CD4-positive, alpha-beta T cell treated with Interleukin-6 for 4 hours (primary cell): ENCODE data around the gene COL5A2.

ENCODE experiments used
- DNase-seq: peaks from one replicate; pipeline ENCODE4 v3.0.0-alpha.2; 2020; ENCODE audit warnings: mixed read lengths

The COL5A2 gene

GRCh38 chr2:189092936-189093335, 86.6 kb downstream of the COL5A2 start:
- DNase-seq, result no peak

- DNase-seq, result no peak
These were observed 88.3 kb downstream of the COL5A2 start for GRCh38 chr2:189091253-189091652.

GRCh38 chr2:189088591-189089205, 90.9 kb downstream of the COL5A2 start:
- no peak for DNase-seq

DNA sequence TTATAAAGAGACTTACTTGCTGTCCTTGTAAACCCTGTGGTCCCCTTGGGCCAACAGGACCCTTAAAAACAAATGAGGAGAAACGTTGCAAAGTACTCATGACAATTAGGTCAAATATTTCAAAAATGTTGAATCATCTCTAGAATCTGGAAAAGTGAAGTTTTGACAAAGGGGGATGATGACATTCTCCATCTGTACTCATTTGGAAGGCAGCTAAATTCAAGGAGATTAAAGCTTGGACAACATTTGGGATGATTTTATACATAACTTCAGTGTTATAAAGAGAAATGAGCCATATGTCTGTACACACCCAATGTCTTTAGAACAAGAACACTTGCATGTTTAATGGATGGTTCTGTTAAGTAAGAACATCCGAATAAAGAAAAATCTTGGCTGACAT, 92.9 kb downstream of the COL5A2 start:
- DNase-seq, result no peak

GRCh38 chr2:189086250-189086649, 93.3 kb downstream of the COL5A2 start:
- DNase-seq, result no peak

- no peak for DNase-seq
These were observed 96.0 kb downstream of the COL5A2 start for GRCh38 chr2:189083606-189084005.

DNA sequence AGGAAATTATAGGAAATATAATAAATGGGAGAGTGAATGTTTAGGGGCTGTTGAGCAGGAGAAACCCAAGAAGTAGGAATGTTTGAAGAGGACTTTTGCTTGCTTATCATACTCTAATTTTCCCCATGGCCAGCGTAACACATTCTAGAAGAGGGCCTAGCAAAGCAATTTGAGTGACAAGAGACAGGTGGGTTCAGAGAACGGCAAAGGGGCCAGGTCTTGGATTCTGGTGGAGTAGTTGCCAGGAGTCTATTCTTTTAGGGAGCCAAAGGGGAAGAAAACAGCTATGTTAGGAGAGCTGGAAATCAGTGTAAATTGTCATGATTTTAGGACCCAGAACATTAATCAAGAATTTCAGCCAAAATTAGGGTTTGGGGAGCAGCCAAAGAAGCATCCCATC, 96.5 kb downstream of the COL5A2 start:
- no peak for DNase-seq

DNA sequence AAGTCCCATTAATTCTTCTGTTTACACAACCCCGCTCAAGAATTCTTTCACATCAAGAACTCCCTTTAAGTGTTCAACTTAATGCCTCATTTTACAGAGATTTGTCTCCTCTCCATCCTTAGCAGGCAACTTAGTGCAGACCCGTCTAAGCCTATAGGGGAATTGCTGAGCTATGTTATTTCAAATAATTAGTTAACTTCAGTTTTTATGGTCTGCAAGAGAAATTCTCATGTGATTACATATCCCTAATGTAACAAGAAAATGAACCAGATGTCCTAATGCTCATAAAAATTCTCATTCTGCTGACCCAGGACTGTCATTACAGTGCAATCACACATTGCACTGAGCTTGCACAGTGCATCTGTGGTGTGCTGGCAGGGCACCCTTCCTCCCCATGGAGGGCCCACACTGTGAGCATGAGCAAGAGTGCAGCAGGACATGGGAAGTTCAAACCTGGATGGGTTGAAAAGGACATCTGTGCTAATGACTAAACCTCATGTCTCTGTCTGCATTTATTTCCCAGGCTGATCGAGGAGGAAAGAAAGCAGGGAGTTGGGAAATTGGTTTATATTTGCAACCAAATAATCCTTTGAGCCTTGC, 97.1 kb downstream of the COL5A2 start:
- DNase-seq, result no peak

DNA sequence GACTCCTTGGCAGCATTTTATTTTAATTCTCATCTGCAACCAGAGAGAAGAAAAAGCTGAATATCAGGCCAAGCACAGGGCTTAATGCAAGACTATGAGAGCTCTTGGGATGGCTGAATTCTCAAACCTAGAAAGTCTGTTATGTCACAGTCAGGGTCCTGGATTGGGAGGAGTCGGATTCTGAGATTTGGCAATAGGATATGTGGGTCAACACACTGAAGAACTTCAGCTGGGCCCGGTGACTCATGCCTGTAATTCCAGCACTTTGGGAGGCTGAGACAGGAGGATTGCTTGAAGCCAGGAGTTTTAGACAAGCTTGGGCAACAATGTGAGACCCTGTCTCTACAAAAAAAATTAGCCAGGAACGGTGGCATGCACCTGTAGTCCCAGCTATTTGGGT, 103.0 kb downstream of the COL5A2 start:
- no peak for DNase-seq

GRCh38 chr2:189076120-189076519, 103.4 kb downstream of the COL5A2 start:
- no peak for DNase-seq

DNA sequence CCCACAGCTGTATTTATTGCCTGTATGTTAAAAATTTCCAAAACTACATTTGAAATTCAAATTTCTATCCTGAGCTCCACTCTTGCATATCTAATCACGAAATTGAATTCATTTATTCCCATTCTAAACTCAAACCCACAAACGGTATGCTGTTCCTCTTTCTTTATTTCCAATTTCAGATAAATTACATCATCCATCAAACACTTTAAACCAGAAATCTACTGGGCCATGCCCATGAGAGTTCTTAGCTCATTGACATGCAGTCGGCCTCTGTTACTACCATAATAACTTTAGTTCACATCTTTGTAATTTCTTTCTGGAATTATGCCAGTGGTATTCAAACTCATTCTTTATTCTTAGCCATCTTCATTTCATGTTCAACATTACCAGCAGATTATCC, 105.1 kb downstream of the COL5A2 start:
- no peak for DNase-seq

- DNase-seq, result no peak
These were observed 107.5 kb downstream of the COL5A2 start for GRCh38 chr2:189072036-189072435.

GRCh38 chr2:189069855-189070619, 109.5 kb downstream of the COL5A2 start:
- DNase-seq, result no peak

GRCh38 chr2:189066037-189066436, 113.5 kb downstream of the COL5A2 start:
- DNase-seq, result no peak

DNA sequence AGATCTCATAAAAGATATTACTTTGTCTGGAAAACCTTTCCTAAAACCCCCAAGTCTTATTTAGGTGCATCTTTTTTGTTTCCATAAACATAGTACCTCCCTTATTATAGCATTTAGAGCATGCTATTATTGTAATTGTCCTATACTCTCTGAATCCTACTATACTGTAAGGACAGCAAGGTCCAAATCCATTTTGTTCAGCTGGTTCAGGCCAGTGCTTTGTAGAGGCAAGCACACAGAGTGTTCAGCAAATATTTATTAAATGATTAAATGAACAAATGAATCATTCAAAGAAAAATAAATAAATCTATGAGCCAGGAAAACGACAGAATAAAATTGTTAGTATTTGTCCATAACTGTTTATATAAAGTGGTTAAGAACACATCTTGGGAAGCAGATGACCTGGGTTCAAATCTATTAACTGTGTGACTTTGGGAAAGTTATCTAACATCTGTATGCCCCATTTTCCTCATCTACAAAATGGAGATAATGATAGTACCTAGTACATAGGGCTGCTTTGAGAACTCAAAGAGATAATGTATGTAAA, 119.4 kb downstream of the COL5A2 start:
- DNase-seq, result no peak

DNA sequence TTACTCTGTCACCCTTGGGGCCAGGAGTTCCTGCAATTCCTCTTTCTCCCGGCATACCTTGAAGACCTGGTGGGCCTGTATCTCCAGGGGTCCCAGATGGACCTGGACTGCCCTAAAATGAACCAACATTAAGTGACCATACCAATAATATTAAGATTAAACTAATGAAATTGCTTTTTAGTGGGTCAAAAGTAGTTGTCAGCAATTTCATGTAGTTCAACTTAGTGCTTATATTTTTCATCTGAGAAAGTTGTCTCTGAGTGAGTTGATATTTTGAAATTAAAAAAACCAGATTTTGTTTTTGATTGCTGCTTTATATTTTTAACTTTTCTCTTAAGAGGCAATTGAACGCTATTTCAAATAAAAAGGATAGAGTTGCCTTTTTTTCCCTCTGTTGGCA, 122.2 kb downstream of the COL5A2 start:
- DNase-seq, result no peak

GRCh38 chr2:189056200-189057106, 123.1 kb downstream of the COL5A2 start:
- DNase-seq, result no peak

DNA sequence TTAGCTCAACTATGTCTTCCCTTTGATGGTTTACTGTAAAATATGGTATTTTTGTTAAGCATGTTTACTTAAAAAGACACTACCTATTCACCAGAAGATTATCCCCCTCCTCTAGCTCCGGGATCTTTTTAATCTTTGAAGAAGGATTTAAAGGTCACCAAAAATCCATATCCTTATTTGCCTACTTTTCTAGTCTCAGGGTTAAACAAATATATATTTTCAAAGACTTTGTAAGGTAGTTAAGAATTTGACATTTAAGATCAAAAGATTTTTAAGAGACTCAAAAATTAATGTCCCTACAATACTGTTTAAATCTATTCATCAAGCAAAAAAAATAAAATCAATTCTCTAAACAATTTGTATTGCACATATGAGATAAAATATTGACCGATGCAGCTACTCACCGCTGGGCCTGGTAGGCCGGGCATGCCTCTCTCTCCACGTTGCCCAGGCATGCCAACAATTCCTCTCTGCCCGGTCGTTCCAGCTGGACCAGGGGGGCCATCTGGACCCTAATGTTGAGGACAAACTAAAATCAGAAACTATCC, 129.3 kb downstream of the COL5A2 start:
- DNase-seq, result no peak

DNA sequence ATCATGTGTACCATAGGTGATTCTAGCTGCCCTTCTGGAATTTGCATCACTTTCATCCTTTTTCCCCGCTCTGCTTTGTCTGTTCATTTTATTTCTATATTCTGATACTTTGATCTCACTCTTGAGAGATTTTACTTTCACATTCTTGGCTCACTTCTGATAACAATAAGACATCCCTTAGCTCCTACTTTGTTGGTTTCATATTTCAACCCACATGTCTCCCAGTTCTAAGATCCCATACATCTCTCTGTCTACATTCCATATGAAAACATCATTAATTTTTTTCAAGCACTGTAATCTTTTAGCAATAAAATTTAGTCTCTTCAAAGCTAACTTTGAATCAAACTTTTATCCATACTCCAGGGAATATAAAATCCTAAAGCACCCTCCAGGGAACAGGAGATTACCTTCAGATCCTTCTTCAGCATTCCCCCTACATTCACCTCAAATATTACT, 129.8 kb downstream of the COL5A2 start:
- DNase-seq, result no peak

DNA sequence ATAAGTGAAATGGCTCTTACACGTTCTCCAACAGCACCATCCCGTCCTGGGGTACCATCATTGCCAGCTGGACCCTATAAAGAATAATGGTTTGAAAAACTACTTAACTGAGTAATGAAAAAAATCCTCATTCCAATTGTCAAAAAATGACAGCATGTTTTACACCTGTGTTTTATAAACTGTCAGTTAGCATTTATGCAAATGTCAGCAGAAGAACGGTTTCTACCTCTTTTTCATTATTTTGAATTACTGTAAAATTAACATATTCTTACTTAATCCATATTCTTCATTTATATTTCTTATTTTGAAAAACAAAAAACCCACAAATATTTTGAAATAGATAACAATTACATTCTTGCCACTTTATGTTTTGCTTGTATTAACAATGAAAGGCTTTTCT, 131.4 kb downstream of the COL5A2 start:
- DNase-seq, result no peak

DNA sequence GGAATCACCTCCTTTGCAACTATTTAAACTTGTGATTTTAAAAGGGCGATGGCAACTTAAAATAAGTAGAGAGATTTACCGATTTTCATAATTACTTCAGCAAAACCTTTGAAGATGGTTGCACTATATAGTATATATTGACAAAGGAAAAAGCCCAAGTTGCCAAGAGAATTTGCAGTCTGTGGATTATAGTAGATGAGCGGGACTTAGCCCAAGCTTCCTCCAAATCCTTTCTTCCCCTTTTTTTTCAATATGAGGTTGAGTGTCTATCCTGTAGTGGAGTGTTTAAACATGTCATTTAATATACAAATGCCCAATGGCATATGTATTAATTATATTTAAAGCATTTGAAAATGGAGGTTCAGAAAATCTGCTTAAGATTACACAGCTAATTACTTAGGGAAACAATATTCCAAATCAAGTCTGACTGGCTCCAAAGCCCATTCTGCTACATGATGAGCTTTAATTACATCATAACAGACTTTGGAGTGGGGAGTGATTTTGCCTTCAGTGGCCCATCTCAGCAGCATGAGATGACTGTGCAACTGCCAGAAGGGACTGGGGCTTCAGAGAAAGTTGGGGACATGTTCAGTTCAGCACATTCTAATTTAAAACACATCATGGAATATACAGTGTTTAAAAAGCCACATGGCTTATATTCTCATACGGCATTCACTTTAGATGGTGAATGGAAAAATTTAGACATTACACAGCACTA, 132.2 kb downstream of the COL5A2 start:
- DNase-seq, result no peak

- DNase-seq, result no peak
These were observed 133.2 kb downstream of the COL5A2 start for GRCh38 chr2:189046320-189046719.
